Fibroblast of peridontal ligament (primary cell): ENCODE measurements around the gene MAP2K7.

Experiments
- DNase-seq: peaks from one replicate; pipeline ENCODE4 v3.0.0-alpha.2; 2010; ENCODE audit errors: extremely low read depth

MAP2K7 gene

GRCh38 chr19:7963566-7963965, 59.9 kb downstream of the MAP2K7 start:
- DNase-seq, result no peak
